Measurements from ENCODE around the gene PMPCA. TPM values are rescaled to one million over a fixed set of nuclear protein-coding genes. Genes with fewer than 3 reads are reported as not detected.
"Not testable (repeated sequence)": the region's sequence is repeated elsewhere in the genome, so short reads cannot be mapped to it uniquely, and the experiment has no call there.

The PMPCA gene
- total and polyA plus RNA-seq, 3 donors from 2014 or later = 66.7 to 78.4 (median 69.8) TPM

DNA sequence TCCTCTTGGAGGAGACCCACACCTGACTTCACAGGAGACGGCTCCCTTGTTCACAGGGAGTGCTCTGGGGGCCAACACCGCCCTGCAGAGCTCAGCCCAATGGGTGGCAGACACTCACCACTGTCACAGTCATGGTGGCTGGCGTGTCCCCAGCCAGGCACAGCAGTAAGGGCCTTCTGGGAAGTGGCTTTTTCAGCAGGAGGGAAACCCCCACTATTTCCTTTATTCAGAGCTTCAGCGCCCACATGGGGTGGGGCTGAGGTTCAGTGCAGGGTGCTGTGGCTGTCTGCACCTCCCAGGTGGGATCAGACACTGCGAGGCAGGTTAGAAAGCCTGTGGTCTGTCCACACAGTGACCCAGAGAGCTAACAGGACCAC, 6.9 kb upstream of the PMPCA start:
- no peaks in the 10 kb centered on the region for H3K36me3 ChIP-seq (ENCODE audit: low read depth, missing control alignments)
- H3K27ac ChIP-seq = no peak overlapping the region
- intact Hi-C loops (cut with DNase I; ENCODE audit: low total_unique reads) = no loop called here
- no peaks in the 10 kb centered on the region for H3K27me3 ChIP-seq
- no peaks in the 10 kb centered on the region for H3K9me3 ChIP-seq
- H3K4me1 ChIP-seq = peaks cover 13% of the 10 kb centered on the region
- no peak overlapping the region for H3K4me3 ChIP-seq
- no peak for TF ChIP-seq POLR2A (IDR thresholded peaks at IDR 0.05)
- TF ChIP-seq, protein P1, sequence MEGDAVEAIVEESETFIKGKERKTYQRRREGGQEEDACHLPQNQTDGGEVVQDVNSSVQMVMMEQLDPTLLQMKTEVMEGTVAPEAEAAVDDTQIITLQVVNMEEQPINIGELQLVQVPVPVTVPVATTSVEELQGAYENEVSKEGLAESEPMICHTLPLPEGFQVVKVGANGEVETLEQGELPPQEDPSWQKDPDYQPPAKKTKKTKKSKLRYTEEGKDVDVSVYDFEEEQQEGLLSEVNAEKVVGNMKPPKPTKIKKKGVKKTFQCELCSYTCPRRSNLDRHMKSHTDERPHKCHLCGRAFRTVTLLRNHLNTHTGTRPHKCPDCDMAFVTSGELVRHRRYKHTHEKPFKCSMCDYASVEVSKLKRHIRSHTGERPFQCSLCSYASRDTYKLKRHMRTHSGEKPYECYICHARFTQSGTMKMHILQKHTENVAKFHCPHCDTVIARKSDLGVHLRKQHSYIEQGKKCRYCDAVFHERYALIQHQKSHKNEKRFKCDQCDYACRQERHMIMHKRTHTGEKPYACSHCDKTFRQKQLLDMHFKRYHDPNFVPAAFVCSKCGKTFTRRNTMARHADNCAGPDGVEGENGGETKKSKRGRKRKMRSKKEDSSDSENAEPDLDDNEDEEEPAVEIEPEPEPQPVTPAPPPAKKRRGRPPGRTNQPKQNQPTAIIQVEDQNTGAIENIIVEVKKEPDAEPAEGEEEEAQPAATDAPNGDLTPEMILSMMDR (IDR thresholded peaks at IDR 0.05) = no peak
- WGBS, 2 donors = 90 to 92% methylated on average over 5 of the region's 5 CpGs
- DNase-seq = no peak

DNA sequence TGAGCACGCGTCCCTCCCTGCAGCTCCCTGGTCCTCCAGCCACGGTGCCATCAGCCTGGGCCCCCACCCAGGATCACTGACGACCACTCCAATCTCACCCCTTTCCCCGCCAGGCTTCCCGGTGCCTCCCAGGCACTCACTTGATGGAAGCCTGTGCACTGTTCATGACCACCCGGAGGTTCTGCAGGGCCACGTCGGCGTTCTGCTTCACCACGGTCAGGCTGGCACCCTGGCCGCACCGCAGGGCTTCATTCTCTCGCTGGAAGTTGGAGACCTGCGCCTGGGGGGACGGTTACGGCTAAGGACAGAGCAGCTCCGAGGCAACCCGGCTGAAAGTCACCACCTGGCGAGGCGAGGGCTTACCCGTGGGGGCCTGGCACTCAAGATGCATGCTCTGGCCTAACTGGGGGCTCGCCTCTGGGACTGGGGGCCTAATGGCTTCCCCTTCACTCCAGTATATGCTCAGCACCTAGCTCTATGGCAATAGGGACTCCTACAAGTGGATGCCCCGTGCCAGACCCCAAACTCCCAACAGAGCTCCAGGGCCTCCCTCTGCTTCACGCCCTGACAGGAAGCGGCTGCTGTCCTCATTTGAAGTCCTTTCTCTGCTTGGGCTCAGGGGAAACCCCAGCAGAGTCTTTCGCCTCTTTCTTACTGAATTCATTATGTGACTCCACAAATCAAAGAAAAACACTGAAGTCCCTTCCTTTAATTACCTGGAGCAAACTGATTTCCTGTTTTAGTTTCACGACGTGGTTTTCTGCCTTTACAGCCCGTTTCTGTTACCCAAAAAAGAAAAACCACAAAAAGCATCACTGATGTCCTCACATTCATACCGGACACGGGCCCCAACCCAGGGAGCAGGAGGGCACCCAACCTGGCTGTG, 6.3 kb upstream of the PMPCA start:
- 90 to 92% methylated on average over 15 to 32 of the region's 32 CpGs for WGBS, 2 donors
- H3K4me1 ChIP-seq = peaks cover 8% of the 10 kb centered on the region
- no peaks in the 10 kb centered on the region for H3K36me3 ChIP-seq (ENCODE audit: low read depth, missing control alignments)
- no peak for TF ChIP-seq POLR2A (IDR thresholded peaks at IDR 0.05)
- TF ChIP-seq, protein P1 (IDR thresholded peaks at IDR 0.05) = no peak
- H3K4me3 ChIP-seq = no peak overlapping the region
- no peaks in the 10 kb centered on the region for H3K27me3 ChIP-seq
- intact Hi-C loops (cut with DNase I; ENCODE audit: low total_unique reads) = no loop called here
- H3K9me3 ChIP-seq = no peaks in the 10 kb centered on the region
- no peak for DNase-seq
- no peak overlapping the region for H3K27ac ChIP-seq

DNA sequence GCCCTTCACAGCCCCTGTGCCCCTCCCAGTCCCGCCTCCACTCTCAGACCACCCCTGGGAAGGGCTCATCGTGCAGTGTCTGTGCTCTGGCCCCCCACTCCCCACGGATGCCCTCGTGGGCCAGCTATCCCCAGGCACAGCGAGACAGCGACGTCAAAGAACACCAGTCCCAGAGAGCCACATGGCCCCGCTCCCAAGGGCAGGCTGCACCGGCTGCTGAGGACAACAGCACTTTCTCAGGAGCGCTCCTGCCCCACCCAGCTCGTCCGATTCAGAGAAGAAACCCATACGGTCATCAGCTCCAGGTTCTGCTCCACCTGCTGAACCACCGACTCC, 5.7 kb upstream of the PMPCA start:
- H3K27me3 ChIP-seq = no peaks in the 10 kb centered on the region
- no peak for DNase-seq
- H3K4me3 ChIP-seq = no peak overlapping the region
- no peak for TF ChIP-seq POLR2A (IDR thresholded peaks at IDR 0.05)
- TF ChIP-seq, protein P1 (IDR thresholded peaks at IDR 0.05) = no peak
- 82 to 91% methylated on average over 5 to 14 of the region's 14 CpGs for WGBS, 2 donors
- intact Hi-C loops (cut with DNase I; ENCODE audit: low total_unique reads) = no loop called here
- H3K36me3 ChIP-seq (ENCODE audit: low read depth, missing control alignments) = no peaks in the 10 kb centered on the region
- H3K9me3 ChIP-seq = no peaks in the 10 kb centered on the region
- no peak overlapping the region for H3K27ac ChIP-seq
- peaks cover 13% of the 10 kb centered on the region for H3K4me1 ChIP-seq

DNA sequence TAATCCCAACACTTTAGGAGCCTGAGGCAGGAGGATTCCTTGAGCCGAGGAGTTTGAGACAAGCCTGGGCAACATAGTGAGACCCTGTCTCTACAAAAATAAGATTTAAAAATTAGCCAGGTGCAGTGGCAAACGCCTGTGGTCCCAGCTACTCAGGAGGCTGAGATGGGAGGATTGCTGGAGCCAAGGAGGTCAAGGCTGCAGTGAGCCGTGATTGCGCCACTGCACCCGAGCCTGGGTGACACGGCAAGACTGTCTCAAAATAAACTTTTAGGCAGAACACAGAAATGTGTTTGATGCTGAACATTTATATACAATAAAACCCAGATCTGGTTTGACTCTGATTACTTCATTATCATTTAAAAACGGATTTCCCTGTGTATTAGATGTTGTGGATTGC, 5.0 kb upstream of the PMPCA start:
- no peak overlapping the region for H3K27ac ChIP-seq
- H3K36me3 ChIP-seq (ENCODE audit: low read depth, missing control alignments) = no peaks in the 10 kb centered on the region
- WGBS, 2 donors = 77 to 80% methylated on average over 7 of the region's 7 CpGs
- no peak overlapping the region for H3K4me3 ChIP-seq
- TF ChIP-seq, protein P1 (IDR thresholded peaks at IDR 0.05) = no peak
- TF ChIP-seq POLR2A (IDR thresholded peaks at IDR 0.05) = no peak
- peaks cover 11% of the 10 kb centered on the region for H3K4me1 ChIP-seq
- DNase-seq = no peak
- H3K27me3 ChIP-seq = no peaks in the 10 kb centered on the region
- no peaks in the 10 kb centered on the region for H3K9me3 ChIP-seq
- intact Hi-C loops (cut with DNase I; ENCODE audit: low total_unique reads) = no loop called here

DNA sequence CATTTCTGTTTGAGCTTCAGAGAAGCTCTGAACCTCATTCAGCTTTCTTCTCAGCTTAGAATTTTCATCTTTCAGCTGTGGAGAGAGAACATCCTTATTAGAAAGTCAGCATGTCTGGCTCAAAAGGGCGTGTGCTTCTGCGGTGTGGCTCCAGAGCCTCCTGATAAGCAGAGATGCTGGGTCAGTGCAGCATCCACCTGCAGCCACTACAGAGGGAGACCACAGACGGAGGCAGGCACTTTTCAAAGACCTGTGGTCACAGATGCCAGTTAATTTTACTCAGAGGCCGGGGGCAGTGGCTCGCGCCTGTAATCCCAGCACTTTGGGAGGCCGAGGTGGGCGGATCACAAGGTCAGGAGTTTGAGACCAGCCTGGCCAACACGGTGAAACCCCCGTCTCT, 4.6 kb upstream of the PMPCA start:
- H3K4me3 ChIP-seq; H3K27me3 ChIP-seq; H3K27ac ChIP-seq; H3K9me3 ChIP-seq; H3K36me3 ChIP-seq (ENCODE audit: low read depth, missing control alignments); DNase-seq; intact Hi-C loops (cut with DNase I; ENCODE audit: low total_unique reads); H3K4me1 ChIP-seq: not testable (repeated sequence)
- 83 to 95% methylated on average over 10 of the region's 10 CpGs for WGBS, 2 donors

DNA sequence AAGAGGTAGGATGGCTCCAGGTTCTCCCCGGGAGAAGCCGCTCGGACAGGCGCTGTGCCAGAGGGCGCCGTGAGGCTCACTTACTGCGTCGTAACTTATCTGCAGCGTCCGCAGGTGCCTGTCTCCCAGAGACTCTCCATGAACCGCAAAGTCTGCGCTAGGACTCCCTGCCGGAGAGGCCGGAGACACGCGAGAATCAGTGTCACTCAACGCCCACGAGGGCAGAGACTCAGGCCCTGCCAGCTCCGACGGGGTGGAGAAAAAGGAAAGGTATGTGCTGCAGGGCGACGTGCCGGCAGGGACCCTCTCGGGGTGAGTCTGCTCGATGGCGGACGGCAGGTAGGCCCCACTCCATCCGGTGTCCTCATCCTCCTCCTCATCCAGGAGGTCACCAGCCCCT, 3.4 kb upstream of the PMPCA start:
- H3K27ac ChIP-seq; H3K36me3 ChIP-seq (ENCODE audit: low read depth, missing control alignments); H3K9me3 ChIP-seq; H3K4me3 ChIP-seq; intact Hi-C loops (cut with DNase I; ENCODE audit: low total_unique reads); H3K27me3 ChIP-seq; DNase-seq: not testable (repeated sequence)
- WGBS, 2 donors = 91% methylated on average over 26 to 28 of the region's 28 CpGs
- H3K4me1 ChIP-seq = peaks cover 15% of the 10 kb centered on the region

All from testis (tissue), 3 donors.